GM11168 (cell line): ENCODE results near the gene SLC5A8.

Experiments used
- in situ Hi-C: fragments of 300-500 bp; cut with MboI; formaldehyde crosslinking; loops from one replicate; pipeline ENCODE4 v1.12.0; 2022; ENCODE audit warnings: low sequenced_read_pairs; ENCODE audit not compliant: unreplicated experiment

Gene SLC5A8

DNA sequence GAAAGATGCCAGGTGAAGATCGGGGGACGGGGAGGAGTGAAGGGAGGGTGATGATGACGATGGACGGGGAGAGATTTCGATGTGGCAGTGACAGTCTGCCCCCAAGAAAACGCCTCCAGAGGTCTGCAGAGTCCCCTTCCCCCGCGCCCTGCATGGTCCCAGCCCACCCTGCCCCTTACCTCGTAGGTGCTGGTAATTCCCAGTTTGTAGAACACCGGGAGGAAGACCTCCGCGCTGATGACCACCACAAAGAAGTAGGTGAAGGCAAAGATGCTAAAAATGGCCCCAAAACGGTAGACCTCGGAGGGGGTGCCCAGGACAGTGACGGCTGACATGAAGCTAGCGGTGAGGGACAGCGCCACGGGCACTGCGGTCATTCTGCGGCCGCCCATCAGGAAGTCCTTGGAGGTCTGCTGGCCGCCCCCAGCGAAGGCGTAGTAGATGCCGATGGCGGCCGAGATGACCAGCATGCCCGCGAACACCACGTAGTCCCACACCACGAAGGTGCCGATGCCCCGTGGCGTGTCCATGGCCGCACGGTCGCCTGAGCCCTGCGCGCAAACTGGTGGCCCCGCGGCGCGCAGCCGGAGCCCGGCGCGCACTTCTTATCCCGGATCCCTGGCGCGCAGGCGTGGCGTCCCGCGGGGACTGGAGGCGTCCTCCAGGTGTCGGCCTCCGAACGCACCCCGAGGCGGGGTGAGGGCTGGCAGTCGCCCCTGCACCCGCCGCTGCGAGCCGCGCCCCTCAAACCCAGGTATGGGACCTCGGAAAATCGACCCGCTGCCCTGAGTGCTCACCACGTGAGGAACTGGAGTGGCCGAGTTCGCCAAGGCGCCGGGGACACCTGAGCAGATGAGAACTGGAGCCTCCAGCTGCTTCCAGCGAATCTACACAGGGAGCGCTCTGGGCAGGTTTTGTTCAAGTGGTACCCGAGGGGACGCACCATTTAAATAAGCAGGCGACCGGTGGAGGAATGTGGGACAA is at the start of gene SLC5A8:
SLC5A8 (minus strand) TSS at position 920 of the 984 bp plus-strand sequence; CDS start at position 530, 390 bp downstream.
- in situ Hi-C loops: no loop called here

DNA sequence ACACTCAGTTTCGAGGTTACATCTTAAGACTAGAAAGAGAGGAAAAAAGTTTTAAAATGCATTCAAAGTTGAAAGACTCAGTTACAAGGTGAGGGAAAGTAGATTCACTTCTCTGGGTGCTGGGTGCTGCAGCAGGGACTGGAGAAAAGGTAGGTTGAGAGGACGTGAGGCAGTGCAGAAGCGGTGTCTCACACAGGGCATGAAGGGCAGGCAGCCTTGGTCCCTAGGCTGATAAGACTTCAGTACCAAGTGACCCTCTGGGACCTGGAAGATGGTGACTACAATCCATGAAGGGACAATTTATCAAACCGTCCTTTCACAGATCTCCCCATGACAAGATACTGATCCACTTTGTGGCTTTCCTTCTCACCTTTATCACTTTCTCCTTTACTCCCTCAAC is 47.3 kb upstream of the SLC5A8 start:
- in situ Hi-C loops: no loop called here

DNA sequence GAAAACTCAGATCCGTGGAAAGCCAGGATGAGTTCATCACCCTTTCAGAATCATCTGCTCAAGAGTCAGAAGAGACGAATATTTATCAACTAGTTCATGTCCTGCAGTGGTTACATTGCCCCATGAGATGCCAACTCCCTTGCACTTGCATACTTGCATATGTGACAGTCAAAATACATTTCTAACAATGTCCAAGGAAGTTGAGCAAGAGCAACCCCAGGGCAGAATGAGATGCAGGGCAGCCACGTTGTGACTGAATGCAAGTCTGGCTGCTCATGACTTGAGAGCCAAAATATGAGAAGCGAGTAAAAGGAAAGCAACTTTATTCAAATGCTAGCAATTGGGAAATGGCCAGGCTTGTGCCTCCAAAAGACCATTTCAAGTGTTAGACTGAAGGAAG is 46.2 kb upstream of the SLC5A8 start:
- in situ Hi-C loops: no loop called here

DNA sequence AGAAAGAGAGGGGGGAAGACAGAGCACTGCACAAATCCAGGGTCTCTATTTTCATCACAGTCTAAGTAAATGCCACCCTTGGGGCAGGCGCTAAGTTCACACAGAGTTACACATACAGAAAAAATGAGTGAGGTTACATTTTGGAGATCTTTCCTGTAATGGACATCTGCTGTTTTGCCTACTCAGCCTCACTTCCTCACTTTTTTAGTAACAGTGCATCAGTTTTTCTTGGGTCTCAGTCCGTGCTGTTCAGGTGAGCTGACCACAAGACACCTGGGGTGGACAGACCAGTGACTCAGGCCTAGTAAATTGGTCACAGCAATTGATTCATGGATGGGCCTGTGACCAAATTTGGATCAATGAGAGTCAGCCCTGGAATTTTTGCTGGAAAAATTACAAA is 33.6 kb upstream of the SLC5A8 start:
- in situ Hi-C loops: no loop called here

GRCh38 chr12:101243074-101243473 is 33.0 kb upstream of the SLC5A8 start:
- in situ Hi-C loops: no loop called here

GRCh38 chr12:101238800-101239329 is 28.8 kb upstream of the SLC5A8 start:
- in situ Hi-C loops: no loop called here

DNA sequence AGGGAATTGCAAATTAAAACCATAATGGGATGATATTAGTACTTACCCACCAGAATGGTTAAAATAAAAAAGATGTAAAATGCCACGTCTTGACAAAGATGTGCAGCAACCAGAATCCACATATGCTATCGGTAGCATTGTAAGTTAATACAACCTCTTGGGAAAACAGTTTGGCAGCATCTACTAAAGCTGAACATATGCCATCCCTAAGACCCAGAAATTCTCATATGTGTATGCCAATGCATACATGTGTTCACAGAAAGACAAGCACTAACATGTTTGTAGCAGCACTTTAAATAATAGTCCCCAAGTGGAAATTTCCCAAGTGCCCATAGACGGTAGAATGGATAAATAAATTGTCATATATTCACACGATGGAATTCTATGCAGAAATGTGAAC is 28.3 kb upstream of the SLC5A8 start:
- in situ Hi-C loops: no loop called here

- in situ Hi-C loops: no loop called here
These were observed 25.6 kb upstream of the SLC5A8 start for GRCh38 chr12:101235686-101236085.

DNA sequence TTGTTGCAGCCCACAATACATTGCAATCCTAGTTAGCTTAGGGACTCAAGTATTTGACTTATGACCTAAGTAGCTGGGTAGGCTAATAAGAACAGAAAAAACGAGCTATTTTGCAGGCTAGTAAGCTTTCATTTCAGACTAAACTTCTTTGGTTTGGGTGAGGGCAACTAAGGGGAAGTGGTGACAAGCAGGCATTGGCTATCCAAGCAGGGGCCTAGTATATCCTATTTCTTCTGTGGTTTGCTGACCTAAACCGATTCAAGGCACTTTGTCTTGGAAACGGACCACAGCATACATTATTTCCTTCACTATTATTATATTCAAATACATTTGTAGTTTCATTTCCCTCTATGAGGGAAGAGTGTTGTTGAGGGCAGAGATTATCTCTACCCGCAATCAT is 21.6 kb upstream of the SLC5A8 start:
- in situ Hi-C loops: no loop called here

GRCh38 chr12:101230547-101230946 is 20.5 kb upstream of the SLC5A8 start:
- in situ Hi-C loops: no loop called here

- in situ Hi-C loops: no loop called here
These were observed 19.8 kb upstream of the SLC5A8 start for GRCh38 chr12:101229841-101230241.

DNA sequence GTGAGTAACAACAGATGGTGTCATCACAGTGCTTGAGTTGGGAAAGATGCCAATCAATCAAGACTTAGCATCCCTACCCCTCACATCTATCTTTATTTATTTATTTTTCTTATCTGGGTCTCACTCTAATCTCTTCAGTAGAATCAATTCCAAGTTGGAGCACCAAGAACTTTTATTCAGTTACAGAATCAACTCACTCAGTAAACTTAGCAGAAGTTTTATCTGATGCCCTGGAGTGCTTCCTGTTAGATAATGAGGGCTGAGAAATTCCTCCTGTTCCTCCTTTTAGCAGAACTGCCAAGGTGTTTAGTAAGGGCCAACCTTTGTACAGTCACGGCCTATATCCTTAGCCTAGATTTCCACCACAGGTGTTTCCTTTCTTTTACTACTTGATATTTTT is 11.3 kb upstream of the SLC5A8 start:
- in situ Hi-C loops: no loop called here

DNA sequence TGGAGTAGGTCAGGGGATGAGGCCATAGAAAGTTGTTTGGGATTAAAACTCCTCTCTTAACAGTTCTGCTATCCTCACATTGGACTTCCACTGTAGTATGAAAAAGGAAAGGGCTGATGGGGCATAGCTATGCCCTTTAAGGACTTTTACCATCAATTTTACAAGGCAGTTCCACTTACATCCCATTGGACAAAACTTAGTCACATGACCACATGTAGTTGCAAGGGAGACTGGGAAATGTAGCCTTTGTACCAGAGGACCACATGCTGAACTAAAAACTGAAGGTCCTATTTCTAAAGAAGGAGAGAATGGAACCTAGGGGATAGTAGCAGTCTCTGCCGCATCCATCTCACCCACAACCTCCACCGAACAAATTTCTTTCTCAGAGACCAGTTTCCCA is 6.8 kb upstream of the SLC5A8 start:
- in situ Hi-C loops: no loop called here

- in situ Hi-C loops: no loop called here
These were observed 2.8 kb downstream of the SLC5A8 start for GRCh38 chr12:101207086-101207780.

- in situ Hi-C loops: no loop called here
These were observed 5.3 kb downstream of the SLC5A8 start for GRCh38 chr12:101204602-101205304.

DNA sequence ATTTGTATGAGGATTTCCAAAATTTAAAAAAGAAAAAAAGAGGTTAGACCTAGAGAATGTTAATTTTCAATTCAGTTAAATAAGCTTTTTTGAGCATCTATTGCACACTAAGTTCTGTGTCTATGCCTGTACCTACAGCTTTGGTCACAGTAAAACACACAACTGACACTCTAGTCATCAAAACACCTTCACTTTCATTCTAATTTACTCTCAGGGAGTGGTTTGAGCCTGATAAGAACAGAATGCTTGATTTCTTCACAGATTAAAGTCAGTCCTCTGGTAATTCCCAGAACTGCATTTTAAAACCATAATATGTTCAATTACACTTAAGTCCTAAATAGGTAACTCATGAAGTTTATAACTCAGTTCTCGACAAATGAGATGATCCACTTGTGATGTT is 9.2 kb downstream of the SLC5A8 start:
- in situ Hi-C loops: no loop called here

GRCh38 chr12:101200145-101200544 is 9.9 kb downstream of the SLC5A8 start:
- in situ Hi-C loops: no loop called here

GRCh38 chr12:101186291-101186690 is 23.7 kb downstream of the SLC5A8 start:
- in situ Hi-C loops: no loop called here

- in situ Hi-C loops: no loop called here
These were observed 28.3 kb downstream of the SLC5A8 start for GRCh38 chr12:101181776-101182175.

- in situ Hi-C loops: no loop called here
These were observed 35.5 kb downstream of the SLC5A8 start for GRCh38 chr12:101174541-101174940.
